Embryonic facial prominence (tissue), 1 donor: ENCODE data around the gene CLEC9A.
"Not testable (repeated sequence)": the region's sequence is repeated elsewhere in the genome, so short reads cannot be mapped to it uniquely, and the experiment has no call there.

Experiments used
- DNase-seq: peaks from one replicate; pipeline ENCODE4 v3.0.0-alpha.2; 2016; ENCODE audit errors: extremely low spot score

Gene CLEC9A

DNA sequence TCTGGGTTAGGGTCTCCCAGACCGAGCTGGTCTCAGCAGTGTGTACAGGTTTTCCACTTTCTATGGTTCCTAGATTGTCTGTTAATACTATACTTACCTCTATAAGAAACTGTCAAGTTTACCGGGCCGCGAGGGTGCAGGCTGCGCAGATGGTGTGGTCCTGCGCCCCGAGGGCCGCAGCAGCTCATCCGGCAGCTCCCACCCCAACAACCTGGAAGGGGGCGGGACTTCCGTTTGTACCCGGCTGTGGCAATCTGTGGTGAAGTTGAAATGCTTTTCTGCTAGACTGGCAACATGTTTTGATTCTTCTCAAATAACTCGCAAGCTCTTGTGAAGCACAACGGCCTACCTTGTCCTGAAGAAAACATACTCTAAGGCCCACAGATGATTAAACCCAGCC is at the start of gene CLEC9A:
Gene CLEC9A, plus strand, starts transcription at position 237 of the 400 bp plus-strand sequence. CDS start 22,006 bp downstream, outside the sequence.
- no peak for DNase-seq

DNA sequence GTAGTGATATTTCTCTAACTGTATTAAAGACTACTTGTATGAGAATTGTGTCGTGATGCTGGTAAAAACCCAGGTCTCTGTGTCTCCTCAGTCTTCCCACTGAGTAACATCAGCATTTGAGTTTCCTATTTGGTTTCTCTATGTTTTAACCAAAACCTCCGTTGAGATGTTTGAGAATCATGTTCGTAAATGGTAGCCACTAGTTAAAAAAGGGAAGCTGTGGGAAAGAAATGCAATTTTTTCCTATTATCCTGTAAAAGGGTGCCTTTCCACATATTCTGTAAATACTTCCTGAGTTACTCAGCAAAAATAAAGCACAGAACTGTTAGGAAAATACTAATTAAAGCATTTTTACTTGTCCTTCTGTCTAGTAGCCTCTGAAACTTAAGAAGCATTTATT is 38.6 kb upstream of the CLEC9A start:
- DNase-seq, result no peak

DNA sequence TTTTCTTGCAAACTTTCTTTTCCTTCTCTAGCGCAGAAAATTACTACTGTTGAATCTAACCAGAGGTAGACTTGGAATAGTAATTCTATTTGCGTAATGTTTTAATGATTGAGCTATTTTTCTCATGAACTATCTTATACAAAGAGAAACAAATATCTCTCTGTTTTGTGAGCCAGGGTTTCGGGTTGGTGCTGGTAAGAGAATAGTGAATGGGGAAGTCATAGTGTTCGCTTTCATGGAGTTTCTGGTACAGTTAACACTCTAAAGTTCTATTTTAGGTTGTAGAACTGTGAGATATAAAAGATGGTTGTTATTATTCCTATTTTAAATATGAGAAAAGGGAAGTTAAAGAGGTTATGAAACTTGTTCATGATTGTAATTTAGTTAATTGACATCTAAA is 38.2 kb upstream of the CLEC9A start:
- DNase-seq, result no peak

DNA sequence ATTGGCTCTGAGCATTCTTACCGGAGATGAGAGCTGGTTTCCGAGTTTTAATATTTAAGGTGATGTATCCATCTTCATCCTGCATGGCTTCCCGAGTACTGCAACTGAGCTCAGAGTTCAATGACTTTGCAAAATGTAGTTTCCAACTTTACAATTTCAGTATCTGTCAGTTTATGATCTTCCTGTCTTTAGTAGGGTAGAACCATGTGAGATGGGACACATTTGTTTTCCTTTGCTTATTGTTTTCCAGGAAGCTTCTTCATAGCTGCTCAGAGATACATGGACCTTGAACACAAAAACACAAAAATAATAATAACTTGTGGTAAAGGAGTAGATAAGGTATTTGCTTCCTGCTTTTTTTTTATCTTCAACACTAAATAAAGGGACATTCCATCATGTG is 31.5 kb upstream of the CLEC9A start, which contains the start of gene CLEC1B:
Gene CLEC1B, minus strand, starts transcription at position 106 of the 400 bp plus-strand sequence. Its CDS starts 21 bp downstream, at position 85.
- DNase-seq, result no peak

DNA sequence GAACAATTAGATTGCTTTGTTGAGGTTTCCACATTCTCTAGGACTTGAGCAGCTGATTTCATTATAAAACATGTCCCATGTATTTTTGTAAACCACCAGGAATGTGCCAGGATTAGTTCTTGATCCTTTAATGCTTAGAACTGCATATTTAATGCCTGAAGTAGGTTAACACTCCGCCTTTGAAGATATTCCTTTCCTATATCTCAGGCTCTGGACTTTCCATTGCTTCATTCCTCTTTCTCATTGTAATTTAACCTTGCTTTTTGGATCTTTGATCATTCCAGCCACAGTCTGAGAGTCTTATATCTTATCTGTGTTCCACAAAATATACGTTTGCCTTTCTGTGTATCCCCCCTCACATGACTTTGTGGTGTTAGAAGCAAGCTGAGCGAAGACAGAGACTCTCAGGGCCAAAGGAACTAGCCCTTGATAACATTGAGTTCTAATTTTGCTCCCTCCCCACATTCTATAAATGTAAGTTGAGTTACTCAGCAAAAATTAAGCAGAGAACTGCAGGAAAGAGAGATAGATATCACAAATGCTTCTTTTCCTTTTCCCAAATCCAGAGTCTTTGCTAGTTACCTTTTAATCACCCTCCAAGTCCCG is 29.2 kb upstream of the CLEC9A start:
- no peak for DNase-seq

- no peak for DNase-seq
Observed at GRCh38 chr12:10012630-10013330, 17.7 kb upstream of the CLEC9A start.

DNA sequence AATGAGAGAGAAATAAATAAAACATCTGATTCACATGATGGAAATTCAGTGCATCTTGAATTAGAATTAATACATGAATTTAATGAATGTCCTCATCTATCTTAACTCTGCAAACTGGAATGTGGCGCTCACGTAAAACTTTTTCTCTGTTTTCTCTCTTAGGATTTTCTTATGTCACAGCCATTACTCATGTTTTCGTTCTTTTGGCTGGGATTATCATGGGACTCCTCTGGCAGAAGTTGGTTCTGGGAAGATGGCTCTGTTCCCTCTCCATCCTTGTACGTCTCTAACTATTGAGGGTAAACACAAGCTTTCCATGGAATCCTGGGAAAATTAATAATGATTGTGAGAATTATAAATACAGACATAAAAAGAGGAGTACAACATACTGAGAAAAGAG is 15.0 kb upstream of the CLEC9A start:
- DNase-seq, result no peak

- DNase-seq, result no peak
Observed at GRCh38 chr12:10016881-10017280, 13.6 kb upstream of the CLEC9A start.

DNA sequence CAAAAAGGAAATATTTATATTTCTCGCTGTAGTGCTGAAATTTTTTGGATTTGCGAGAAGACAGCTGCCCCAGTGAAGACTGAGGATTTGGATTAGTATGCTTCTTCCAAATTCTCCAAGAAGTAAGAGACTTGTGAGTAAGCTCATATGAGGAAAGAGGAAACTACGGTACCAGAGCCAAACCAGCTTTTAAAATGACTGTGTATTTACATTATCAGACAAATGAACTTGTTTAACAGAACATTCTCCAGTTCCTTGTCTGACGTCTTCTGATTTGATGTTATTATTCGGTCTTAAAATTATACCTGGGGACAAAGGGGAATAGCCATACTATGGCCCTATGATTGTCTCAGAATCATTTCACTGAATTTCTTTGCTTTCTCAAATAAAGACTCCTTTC is 12.1 kb upstream of the CLEC9A start:
- DNase-seq, result no peak

DNA sequence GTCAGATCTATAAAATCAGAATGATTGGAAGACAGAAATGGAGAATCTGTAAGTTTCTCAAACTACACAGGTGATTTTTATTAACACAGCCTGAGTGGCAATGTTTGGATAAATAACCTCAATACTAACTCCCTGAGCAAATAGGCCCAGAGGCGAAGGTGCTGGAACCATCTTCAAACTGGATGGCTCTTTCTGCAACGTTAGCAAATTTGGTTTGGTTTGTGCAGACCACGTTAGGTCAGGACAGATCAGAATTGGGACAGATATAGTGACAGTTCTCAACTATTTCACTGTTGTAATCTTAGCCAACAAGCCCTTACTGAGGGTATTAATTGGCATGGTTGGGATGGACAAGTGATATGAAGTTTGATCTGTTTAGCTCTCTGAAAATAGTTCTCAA is 9.1 kb upstream of the CLEC9A start:
- no peak for DNase-seq

DNA sequence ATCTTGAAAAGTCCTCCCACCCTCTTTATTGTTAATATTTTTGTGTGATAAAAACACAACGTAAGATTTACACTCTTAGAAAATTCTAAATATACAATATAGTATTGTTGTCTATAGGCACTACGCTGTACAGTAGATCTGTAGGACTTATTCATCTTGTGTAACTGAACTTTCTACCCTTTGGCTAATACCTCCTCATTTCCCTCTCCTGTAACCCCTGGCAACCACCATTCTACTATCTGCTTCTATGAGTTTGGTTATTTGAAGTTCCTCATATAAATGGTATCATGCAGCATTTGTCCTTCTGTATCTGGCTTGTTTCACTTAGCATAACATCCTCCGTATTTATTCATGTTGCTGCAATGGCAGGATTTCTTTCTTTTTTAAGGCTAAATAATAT is 5.2 kb upstream of the CLEC9A start:
- DNase-seq, result no peak

- DNase-seq, result not testable (repeated sequence)
Observed at GRCh38 chr12:10026666-10027065, 3.8 kb upstream of the CLEC9A start.

- no peak for DNase-seq
Observed at GRCh38 chr12:10027311-10027710, 3.2 kb upstream of the CLEC9A start.

GRCh38 chr12:10027721-10028120 is 2.8 kb upstream of the CLEC9A start:
- no peak for DNase-seq

GRCh38 chr12:10031321-10031720 is 839 bp downstream of the CLEC9A start:
- DNase-seq, result no peak

- no peak for DNase-seq
Observed at GRCh38 chr12:10031771-10032175, 1.3 kb downstream of the CLEC9A start.

- DNase-seq, result no peak
Observed at GRCh38 chr12:10033783-10034545, 3.5 kb downstream of the CLEC9A start.

- DNase-seq, result no peak
Observed at GRCh38 chr12:10042167-10042566, 11.7 kb downstream of the CLEC9A start.

DNA sequence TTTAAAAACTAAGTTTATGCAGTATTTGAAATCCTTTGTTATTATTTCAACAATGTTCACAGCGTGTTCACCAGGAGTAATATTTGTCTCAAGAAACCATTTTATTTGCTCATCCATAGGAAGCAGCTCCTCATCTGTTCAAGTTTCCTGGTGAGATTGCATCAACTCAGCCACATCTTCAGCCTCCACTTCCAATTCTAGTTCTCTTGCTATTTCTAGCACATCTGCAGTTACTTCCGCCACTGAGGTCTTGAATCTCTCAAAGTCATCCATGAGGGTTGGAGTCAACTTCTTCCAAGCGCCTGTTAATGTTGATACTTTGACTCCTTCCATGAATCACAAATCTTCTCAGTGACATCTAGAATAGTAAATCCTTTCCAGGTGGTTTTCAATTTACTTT is 18.0 kb downstream of the CLEC9A start:
- DNase-seq, result no peak

- no peak for DNase-seq
Observed at GRCh38 chr12:10052193-10052913, 21.9 kb downstream of the CLEC9A start.

- no peak for DNase-seq
Observed at GRCh38 chr12:10058387-10058786, 27.9 kb downstream of the CLEC9A start.

DNA sequence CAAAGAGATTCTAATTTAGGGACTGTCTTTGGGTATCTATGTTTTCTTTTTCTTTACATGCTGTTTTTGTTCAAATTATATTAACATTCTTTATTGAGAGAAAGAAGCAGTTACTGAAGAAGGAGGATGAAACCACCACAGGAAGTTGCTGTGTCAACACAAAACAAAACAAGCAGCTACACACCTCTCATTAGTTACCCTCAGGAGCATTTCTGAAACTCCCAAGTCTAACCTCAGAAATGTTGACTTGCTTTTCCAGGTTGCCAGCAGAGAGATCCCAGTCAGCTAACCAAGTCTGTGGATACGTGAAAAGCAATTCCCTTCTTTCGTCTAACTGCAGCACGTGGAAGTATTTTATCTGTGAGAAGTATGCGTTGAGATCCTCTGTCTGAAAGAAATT is 34.8 kb downstream of the CLEC9A start:
- no peak for DNase-seq
